ENCODE data around the gene OBSCN.

OBSCN gene

DNA sequence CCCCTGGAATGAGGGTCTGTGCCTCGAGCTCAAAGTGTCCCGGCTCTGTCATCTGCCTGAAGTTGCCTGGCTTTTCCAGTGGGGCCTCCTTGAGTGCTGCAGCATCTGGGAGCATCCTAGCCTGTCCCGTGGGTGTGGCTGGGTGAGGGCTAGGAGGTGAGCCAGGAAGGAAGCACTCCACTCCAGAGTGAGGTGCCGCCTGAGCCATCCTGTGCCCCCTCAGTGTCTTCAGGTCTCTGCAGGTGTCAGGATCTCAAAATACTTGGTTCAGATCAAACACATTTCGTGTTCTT lies 30.7 kb upstream of the OBSCN start:
- DNase-seq (ENCODE audit: extremely low read depth, low read depth) = no peak
- H3K4me3 ChIP-seq (replicated peaks; ENCODE audit: low read depth, low read length) = no peak overlapping the region
- TF ChIP-seq, protein P1, sequence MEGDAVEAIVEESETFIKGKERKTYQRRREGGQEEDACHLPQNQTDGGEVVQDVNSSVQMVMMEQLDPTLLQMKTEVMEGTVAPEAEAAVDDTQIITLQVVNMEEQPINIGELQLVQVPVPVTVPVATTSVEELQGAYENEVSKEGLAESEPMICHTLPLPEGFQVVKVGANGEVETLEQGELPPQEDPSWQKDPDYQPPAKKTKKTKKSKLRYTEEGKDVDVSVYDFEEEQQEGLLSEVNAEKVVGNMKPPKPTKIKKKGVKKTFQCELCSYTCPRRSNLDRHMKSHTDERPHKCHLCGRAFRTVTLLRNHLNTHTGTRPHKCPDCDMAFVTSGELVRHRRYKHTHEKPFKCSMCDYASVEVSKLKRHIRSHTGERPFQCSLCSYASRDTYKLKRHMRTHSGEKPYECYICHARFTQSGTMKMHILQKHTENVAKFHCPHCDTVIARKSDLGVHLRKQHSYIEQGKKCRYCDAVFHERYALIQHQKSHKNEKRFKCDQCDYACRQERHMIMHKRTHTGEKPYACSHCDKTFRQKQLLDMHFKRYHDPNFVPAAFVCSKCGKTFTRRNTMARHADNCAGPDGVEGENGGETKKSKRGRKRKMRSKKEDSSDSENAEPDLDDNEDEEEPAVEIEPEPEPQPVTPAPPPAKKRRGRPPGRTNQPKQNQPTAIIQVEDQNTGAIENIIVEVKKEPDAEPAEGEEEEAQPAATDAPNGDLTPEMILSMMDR (IDR thresholded peaks at IDR 0.05; ENCODE audit: low read depth, low read length, missing control alignments) = no peak

- DNase-seq (ENCODE audit: extremely low read depth, low read depth) = no peak
- TF ChIP-seq, protein P1 (IDR thresholded peaks at IDR 0.05; ENCODE audit: low read depth, low read length, missing control alignments) = no peak
These were observed 29.8 kb upstream of the OBSCN start for GRCh38 chr1:228177721-228178710.

DNA sequence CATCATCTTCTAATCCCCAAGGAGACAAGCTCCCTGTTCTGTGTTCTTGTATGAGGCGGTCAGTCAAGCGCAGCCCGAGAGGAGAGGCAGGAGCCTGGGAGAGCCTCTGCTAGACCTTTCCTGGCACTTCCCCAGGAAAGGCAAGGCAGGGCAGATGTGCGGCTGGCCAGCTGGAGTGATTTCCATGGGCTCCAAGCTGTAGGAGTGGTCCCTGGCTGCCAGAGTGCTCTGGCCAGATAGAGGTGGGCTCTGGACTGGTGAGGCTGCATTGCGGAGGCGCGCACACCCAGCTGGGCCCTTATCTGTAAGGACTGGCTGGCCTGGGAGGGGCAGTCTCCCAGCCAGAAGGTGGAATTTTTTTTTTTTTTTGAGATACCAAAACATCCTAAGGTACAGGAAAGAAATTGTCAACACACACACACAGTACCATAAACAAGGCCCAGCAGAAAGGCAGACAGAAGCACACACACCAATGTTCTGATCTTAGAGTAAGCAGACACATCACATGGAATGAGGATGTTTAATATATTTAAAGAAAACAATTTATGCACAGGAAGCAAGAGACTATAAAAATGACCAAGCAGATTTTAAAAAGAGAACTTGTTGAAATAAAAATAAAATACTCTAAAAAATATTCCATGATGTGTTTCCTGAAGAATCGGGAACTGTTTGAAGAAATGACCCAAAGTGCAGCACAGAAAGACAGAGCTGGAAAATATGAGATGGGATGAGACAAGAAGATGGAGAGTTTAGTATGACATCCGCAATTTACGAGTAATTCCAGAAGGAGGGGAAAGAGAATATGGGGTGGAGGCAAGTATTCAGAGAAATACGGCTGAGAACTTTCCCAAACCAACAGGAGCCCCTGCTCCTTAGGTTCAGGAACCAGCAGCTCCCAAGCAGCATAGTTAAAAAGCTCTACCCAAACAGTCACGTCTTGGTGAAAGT lies 28.8 kb upstream of the OBSCN start:
- no peak for DNase-seq (ENCODE audit: extremely low read depth, low read depth)
- TF ChIP-seq, protein P1 (IDR thresholded peaks at IDR 0.05; ENCODE audit: low read depth, low read length, missing control alignments) = no peak
- H3K4me3 ChIP-seq (replicated peaks; ENCODE audit: low read depth, low read length) = no peak overlapping the region

More at GRCh38 chr1:228177721-228178710, 29.8 kb upstream of the OBSCN start:
- H3K4me3 ChIP-seq (replicated peaks; ENCODE audit: low read depth, low read length) = no peak overlapping the region

GRCh38 chr1:228180271-228180958 lies 27.4 kb upstream of the OBSCN start:
- DNase-seq (ENCODE audit: extremely low read depth, low read depth) = no peak
- TF ChIP-seq, protein P1 (IDR thresholded peaks at IDR 0.05; ENCODE audit: low read depth, low read length, missing control alignments) = peak; percentile 47
- H3K4me3 ChIP-seq (replicated peaks; ENCODE audit: low read depth, low read length) = no peak overlapping the region

- H3K4me3 ChIP-seq (replicated peaks; ENCODE audit: low read depth, low read length) = no peak overlapping the region
- TF ChIP-seq, protein P1 (IDR thresholded peaks at IDR 0.05; ENCODE audit: low read depth, low read length, missing control alignments) = no peak
- DNase-seq (ENCODE audit: extremely low read depth, low read depth) = no peak
These were observed 26.7 kb upstream of the OBSCN start for GRCh38 chr1:228180959-228181644.

- H3K4me3 ChIP-seq (replicated peaks; ENCODE audit: low read depth, low read length) = no peak overlapping the region
- TF ChIP-seq, protein P1 (IDR thresholded peaks at IDR 0.05; ENCODE audit: low read depth, low read length, missing control alignments) = no peak
- DNase-seq (ENCODE audit: extremely low read depth, low read depth) = no peak
These were observed 26.2 kb upstream of the OBSCN start for GRCh38 chr1:228181645-228182034.

All from HFF-Myc (cell line).